Suprapubic skin (tissue), 4 donors: Measurements from ENCODE around the gene GEMIN5. TPM values are rescaled to one million over a fixed set of nuclear protein-coding genes. Genes with fewer than 3 reads are reported as not detected.
A peak's percentile ranks its signal among the peaks of the same experiment; 100 is the strongest.

Source experiments
- DNase-seq, 2 donors: peaks; one replicate each; pipeline ENCODE4 v3.0.0-alpha.2; 2019; ENCODE audit warnings: low spot score in 2 of 2
- H3K27ac ChIP-seq: fragments of 200-600 bp; sonication (generic); one replicate; pipeline ENCODE4 v1.5.1; 2019
- H3K27me3 ChIP-seq: fragments of 200-600 bp; sonication (generic); one replicate; pipeline ENCODE4 v1.5.1; 2019
- H3K36me3 ChIP-seq: fragments of 200-600 bp; sonication (generic); one replicate; pipeline ENCODE4 v1.5.1; 2019
- H3K4me1 ChIP-seq: fragments of 200-600 bp; sonication (generic); one replicate; pipeline ENCODE4 v1.5.1; 2019
- H3K4me3 ChIP-seq: fragments of 200-600 bp; sonication (generic); one replicate; pipeline ENCODE4 v1.5.1; 2019; ENCODE audit warnings: mild to moderate bottlenecking
- H3K9me3 ChIP-seq: fragments of 200-600 bp; sonication (generic); one replicate; pipeline ENCODE4 v1.5.1; 2019
- EP300 ChIP-seq: sonication (generic); formaldehyde crosslinking; IDR thresholded peaks from one replicate; pipeline ENCODE4 v1.6.1; 2017; ENCODE audit warnings: antibody characterized with exemption
- POLR2A ChIP-seq, 2 donors: fragments of 450-650 bp; IDR thresholded peaks; one replicate each; pipeline ENCODE4 v1.6.1; 2017; ENCODE audit warnings: antibody characterized with exemption in 2 of 2, mild to moderate bottlenecking in 2 of 2, moderate library complexity in 2 of 2
- POLR2AphosphoS5 ChIP-seq, 3 donors: sonication (generic); formaldehyde crosslinking; IDR thresholded peaks; one replicate each; pipeline ENCODE4 v1.6.1; 2017; ENCODE audit warnings: antibody characterized with exemption in 3 of 3
- WGBS: methylation state at CpG from one replicate; pipeline ENCODE4 v1.1.5; 2018; 5-methylcytosine and 5-hydroxymethylcytosine counted together
- total RNA-seq, 4 donors: library from RNA; depleted of rRNA; stranded (reverse); fragments of >200 nt; gene quantifications; one replicate each; pipeline ENCODE4 v1.1.0, GENCODE V29; 2016
- TF ChIP-seq, protein P1 (sequence below), 2 donors: fragments of 200-600 bp in 1 of 2; fragments of 450-650 bp in 1 of 2; sonication (generic) in 1 of 2; IDR thresholded peaks; one replicate each; pipeline ENCODE4 v1.5.1; 2016 to 2019; ENCODE audit warnings: antibody characterized with exemption in 2 of 2, mild to moderate bottlenecking in 1 of 2, moderate library complexity in 1 of 2

GEMIN5 gene
- total RNA-seq, 4 donors from 2014 or later = 14.7 to 26.8 (median 17.9) TPM

DNA sequence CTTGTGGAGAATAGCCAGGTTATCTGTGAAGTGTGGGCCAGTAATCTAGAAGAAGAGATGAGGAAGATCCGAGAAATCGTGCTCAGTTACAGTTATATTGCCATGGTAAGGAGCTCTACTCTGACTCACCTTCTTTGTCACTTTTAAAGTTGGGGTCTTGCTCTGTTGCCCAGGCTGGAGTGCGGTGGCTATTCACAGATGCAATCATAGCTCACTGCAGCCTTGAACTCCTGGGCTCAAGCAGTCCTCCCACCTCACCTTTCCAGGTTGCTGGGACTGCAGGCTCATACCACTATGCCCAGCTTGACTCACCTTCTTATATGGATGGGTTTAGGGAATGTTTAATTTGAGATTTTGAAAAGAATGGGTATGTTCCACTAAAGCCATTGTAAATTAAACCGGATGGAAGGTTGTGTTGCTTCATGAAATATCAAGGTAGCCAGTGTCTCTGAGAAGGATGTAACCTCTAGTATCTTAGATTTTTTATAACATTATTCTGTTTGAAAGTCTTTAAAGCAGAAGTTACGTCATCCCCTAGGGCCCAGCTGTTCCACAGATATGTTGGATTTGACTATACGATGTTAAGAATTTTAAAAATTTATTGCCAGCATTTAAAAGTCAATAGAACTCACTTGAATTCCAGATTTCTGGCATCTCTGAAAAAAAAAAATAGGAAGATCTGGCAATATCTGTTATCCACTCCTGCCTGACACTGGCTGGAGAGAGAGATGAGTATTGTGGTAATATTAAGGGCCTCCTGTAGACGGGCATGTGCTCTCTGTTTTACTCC is 74.5 kb downstream of the GEMIN5 start:
- 78% methylated on average over 7 of the region's 7 CpGs for WGBS
- no peaks in the 10 kb centered on the region for H3K27me3 ChIP-seq
- no peak for DNase-seq
- TF ChIP-seq EP300 = no peak
- peaks cover 42% of the 10 kb centered on the region for H3K4me1 ChIP-seq
- H3K9me3 ChIP-seq = no peaks in the 10 kb centered on the region
- H3K36me3 ChIP-seq = peaks cover 39% of the 10 kb centered on the region
- no peak overlapping the region for H3K27ac ChIP-seq
- no peak overlapping the region for H3K4me3 ChIP-seq

DNA sequence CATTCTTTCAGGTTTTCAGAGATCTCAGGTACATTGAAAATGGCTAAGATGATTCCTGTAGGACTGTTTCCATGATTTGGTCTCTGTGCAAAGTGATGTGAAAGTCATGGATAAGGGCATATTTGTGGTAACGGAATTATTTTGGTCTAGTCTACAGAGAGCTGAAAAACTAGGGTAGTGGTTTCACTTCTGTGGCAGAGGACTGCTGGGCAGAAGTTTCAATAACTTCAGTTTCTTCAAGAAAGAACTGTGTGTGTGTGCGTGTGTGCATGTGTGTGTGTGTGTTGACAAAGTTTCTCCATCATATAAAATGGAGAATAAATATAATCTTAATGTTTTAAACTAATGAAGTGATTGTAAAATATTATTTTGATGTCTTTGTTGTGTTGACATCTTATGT is 75.2 kb downstream of the GEMIN5 start:
- no peak for DNase-seq
- H3K27ac ChIP-seq = no peak overlapping the region
- no peak overlapping the region for H3K4me3 ChIP-seq

DNA sequence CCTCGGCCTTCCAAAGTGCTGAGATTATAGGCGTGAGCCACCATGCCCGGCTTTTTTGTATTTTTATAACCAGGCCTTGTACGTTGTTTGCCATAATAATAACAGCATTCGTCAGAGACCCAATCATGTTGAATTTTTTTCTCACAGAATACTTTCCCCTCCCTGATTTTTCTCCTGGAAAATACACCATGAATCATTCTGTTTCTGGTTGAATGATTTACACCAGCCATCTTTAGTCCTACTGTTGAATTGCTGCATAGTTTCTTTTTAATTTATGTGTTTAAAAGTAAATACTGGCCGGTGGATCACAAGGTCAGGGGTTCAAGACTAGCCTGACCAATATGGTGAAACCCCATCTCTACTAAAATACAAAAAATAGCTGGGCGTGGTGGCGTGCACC is 76.1 kb downstream of the GEMIN5 start:
- H3K27me3 ChIP-seq = no peaks in the 10 kb centered on the region
- H3K36me3 ChIP-seq = peaks cover 36% of the 10 kb centered on the region
- 83% methylated on average over 8 of the region's 8 CpGs for WGBS
- no peak for DNase-seq
- H3K4me3 ChIP-seq = peak overlapping the region; percentile 87
- no peaks in the 10 kb centered on the region for H3K9me3 ChIP-seq
- TF ChIP-seq, protein P1, sequence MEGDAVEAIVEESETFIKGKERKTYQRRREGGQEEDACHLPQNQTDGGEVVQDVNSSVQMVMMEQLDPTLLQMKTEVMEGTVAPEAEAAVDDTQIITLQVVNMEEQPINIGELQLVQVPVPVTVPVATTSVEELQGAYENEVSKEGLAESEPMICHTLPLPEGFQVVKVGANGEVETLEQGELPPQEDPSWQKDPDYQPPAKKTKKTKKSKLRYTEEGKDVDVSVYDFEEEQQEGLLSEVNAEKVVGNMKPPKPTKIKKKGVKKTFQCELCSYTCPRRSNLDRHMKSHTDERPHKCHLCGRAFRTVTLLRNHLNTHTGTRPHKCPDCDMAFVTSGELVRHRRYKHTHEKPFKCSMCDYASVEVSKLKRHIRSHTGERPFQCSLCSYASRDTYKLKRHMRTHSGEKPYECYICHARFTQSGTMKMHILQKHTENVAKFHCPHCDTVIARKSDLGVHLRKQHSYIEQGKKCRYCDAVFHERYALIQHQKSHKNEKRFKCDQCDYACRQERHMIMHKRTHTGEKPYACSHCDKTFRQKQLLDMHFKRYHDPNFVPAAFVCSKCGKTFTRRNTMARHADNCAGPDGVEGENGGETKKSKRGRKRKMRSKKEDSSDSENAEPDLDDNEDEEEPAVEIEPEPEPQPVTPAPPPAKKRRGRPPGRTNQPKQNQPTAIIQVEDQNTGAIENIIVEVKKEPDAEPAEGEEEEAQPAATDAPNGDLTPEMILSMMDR (IDR thresholded peaks at IDR 0.05) = no peak
- TF ChIP-seq POLR2AphosphoS5 (IDR thresholded peaks at IDR 0.05) = no peak
- peaks cover 42% of the 10 kb centered on the region for H3K4me1 ChIP-seq
- H3K27ac ChIP-seq = no peak overlapping the region

More for the DNA sequence above, 75.2 kb downstream of the GEMIN5 start:
- Histone ChIP-seq H3K9me3 (no peaks in the 10 kb centered on the region), H3K36me3 (peaks cover 36% of the 10 kb centered on the region), H3K27me3 (no peaks in the 10 kb centered on the region), H3K4me1 (peaks cover 40% of the 10 kb centered on the region)
- 74% methylated on average over 2 of the region's 2 CpGs for WGBS
- TF ChIP-seq EP300 (no peak), POLR2AphosphoS5 (IDR thresholded peaks at IDR 0.05) (no peak), POLR2A (IDR thresholded peaks at IDR 0.05) (no peak)
- TF ChIP-seq, protein P1 (IDR thresholded peaks at IDR 0.05) = no peak

DNA sequence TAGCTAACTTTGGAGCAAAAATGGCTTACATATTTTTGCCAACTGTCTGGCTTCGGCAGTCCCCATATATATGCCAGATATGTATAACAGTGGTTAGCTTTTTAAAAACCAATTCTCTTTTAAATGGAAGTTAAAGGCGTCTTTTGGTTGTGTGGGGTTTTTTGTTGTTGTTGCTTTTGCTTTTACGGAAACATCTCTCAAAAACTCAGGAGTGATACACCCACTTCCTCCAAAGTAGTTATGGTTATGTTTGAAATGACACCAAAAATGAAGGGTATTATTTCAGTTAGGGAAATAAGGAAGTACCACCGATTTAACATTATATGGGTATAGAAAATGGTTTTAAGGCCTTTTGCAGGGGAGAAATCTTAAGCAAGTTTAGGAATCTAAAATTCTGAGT is 77.2 kb downstream of the GEMIN5 start:
- H3K9me3 ChIP-seq = no peaks in the 10 kb centered on the region
- no peaks in the 10 kb centered on the region for H3K27me3 ChIP-seq
- peak overlapping the region; percentile 99 for H3K27ac ChIP-seq
- H3K4me1 ChIP-seq = peaks cover 47% of the 10 kb centered on the region
- 31% methylated on average over 4 of the region's 4 CpGs for WGBS
- TF ChIP-seq POLR2A (IDR thresholded peaks at IDR 0.05) (no peak), POLR2AphosphoS5 (IDR thresholded peaks at IDR 0.05) (no peak), EP300 (no peak)
- TF ChIP-seq, protein P1 (IDR thresholded peaks at IDR 0.05) = no peak
- peaks cover 25% of the 10 kb centered on the region for H3K36me3 ChIP-seq
- no peak for DNase-seq
- H3K4me3 ChIP-seq = peak overlapping the region; percentile 87

DNA sequence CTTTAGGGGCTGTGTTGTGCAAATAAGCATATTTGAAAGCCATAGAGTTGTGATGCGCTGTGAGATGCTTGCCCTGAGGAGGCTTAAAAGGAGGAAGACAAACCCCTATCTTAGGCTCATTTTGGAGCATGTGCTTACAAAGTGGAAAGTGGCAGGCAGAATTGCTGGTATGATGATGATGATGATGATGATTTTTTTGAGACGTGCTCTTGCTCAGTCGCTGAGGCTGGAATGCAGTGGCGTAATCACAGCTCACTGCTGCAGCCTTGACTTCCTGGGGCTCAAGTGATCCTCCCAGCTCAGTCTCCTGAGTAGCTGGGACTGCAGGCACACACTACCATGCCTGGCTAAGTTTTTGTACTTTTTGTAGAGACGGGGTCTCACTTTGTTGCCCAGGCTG is 77.9 kb downstream of the GEMIN5 start:
- no peak for DNase-seq
- Histone ChIP-seq H3K4me3 (peak overlapping the region; percentile 87), H3K36me3 (peaks cover 18% of the 10 kb centered on the region), H3K4me1 (peaks cover 47% of the 10 kb centered on the region), H3K27ac (peak overlapping the region; percentile 99), H3K9me3 (no peaks in the 10 kb centered on the region), H3K27me3 (no peaks in the 10 kb centered on the region)
- peak in 1 of 3 donors; percentile 45 for TF ChIP-seq POLR2AphosphoS5 (IDR thresholded peaks at IDR 0.05)
- TF ChIP-seq EP300 = no peak
- TF ChIP-seq, protein P1 (IDR thresholded peaks at IDR 0.05) = no peak
- no peak for TF ChIP-seq POLR2A (IDR thresholded peaks at IDR 0.05)
- WGBS = 21% methylated on average over 5 of the region's 5 CpGs
